HepG2 (cell line): ENCODE measurements around the gene SLC38A2. TPM values are rescaled to one million over a fixed set of nuclear protein-coding genes. Genes with fewer than 3 reads are reported as not detected.

Source experiments
- AHR ChIP-seq: IDR thresholded peaks from 2 replicates; pipeline ENCODE4 v1.6.1; 2018; ENCODE audit warnings: missing genetic modification reagents, missing compliant biosample characterization
- CBFB ChIP-seq: sonication (generic); formaldehyde crosslinking; IDR thresholded peaks from 2 replicates; pipeline ENCODE4 v1.4.0; 2020; ENCODE audit warnings: missing genetic modification reagents
- CHD2 ChIP-seq: IDR thresholded peaks from 2 replicates; pipeline ENCODE4 v1.6.1; 2011; ENCODE audit warnings: low read depth, low read length, improper control_type of control experiment
- ETV5 ChIP-seq: IDR thresholded peaks from 2 replicates; pipeline ENCODE4 v1.6.1; 2018; ENCODE audit warnings: missing biosample characterization, missing genetic modification reagents, inconsistent platforms, borderline replicate concordance
- FOXK1 ChIP-seq: sonication (generic); formaldehyde crosslinking; IDR thresholded peaks from 2 replicates; pipeline ENCODE4 v1.4.0; 2020; ENCODE audit warnings: low read depth, missing genetic modification reagents, borderline replicate concordance
- GTF3A ChIP-seq: sonication (generic); formaldehyde crosslinking; conservative IDR thresholded peaks from 2 replicates; pipeline ENCODE4 v1.4.0; 2020; ENCODE audit warnings: mild to moderate bottlenecking, missing genetic modification reagents
- IRF2 ChIP-seq: IDR thresholded peaks from 2 replicates; pipeline ENCODE4 v1.6.1; 2018; ENCODE audit warnings: missing genetic modification reagents, missing compliant biosample characterization
- IRX3 ChIP-seq: sonication (generic); formaldehyde crosslinking; IDR thresholded peaks from 2 replicates; pipeline ENCODE4 v1.8.1; 2023; ENCODE audit warnings: mild to moderate bottlenecking, low read depth, missing genetic modification reagents, borderline replicate concordance
- MED13 ChIP-seq: sonication (generic); formaldehyde crosslinking; IDR thresholded peaks from 2 replicates; pipeline ENCODE4 v1.5.0; 2020; ENCODE audit warnings: missing genetic modification reagents
- MXI1 ChIP-seq: IDR thresholded peaks from 3 replicates; pipeline ENCODE4 v1.6.1; 2012; ENCODE audit warnings: low read depth, low read length, inconsistent platforms, borderline replicate concordance
- PHF20 ChIP-seq: sonication (generic); formaldehyde crosslinking; IDR thresholded peaks from 2 replicates; pipeline ENCODE4 v1.5.0; 2020; ENCODE audit warnings: mild to moderate bottlenecking, missing genetic modification reagents
- POGZ ChIP-seq: sonication (generic); formaldehyde crosslinking; IDR thresholded peaks from 2 replicates; pipeline ENCODE4 v1.4.0; 2020; ENCODE audit warnings: mild to moderate bottlenecking, missing genetic modification reagents
- PREB ChIP-seq: sonication (generic); formaldehyde crosslinking; IDR thresholded peaks from 2 replicates; pipeline ENCODE4 v1.4.0; 2020; ENCODE audit warnings: missing genetic modification reagents
- SIX1 ChIP-seq: sonication (generic); formaldehyde crosslinking; IDR thresholded peaks from 2 replicates; pipeline ENCODE4 v1.4.0; 2020; ENCODE audit warnings: missing genetic modification reagents, borderline replicate concordance
- SSRP1 ChIP-seq: IDR thresholded peaks from 2 replicates; pipeline ENCODE4 v1.6.1; 2016; ENCODE audit warnings: control low read depth
- TGIF2 ChIP-seq: IDR thresholded peaks from 2 replicates; pipeline ENCODE4 v1.6.1; 2016; ENCODE audit warnings: control low read depth, missing compliant biosample characterization
- ZC3H4 ChIP-seq: sonication (generic); formaldehyde crosslinking; IDR thresholded peaks from 2 replicates; pipeline ENCODE4 v1.4.0; 2020; ENCODE audit warnings: missing genetic modification reagents, borderline replicate concordance
- ZNF230 ChIP-seq: sonication (generic); formaldehyde crosslinking; IDR thresholded peaks from 2 replicates; pipeline ENCODE4 v1.4.0; 2020; ENCODE audit warnings: mild to moderate bottlenecking, missing genetic modification reagents
- ZNF264 ChIP-seq: sonication (generic); formaldehyde crosslinking; IDR thresholded peaks from 2 replicates; pipeline ENCODE4 v1.4.0; 2020; ENCODE audit warnings: missing genetic modification reagents
- ZNF331 ChIP-seq: sonication (generic); formaldehyde crosslinking; IDR thresholded peaks from 2 replicates; pipeline ENCODE4 v1.4.0; 2020; ENCODE audit warnings: missing genetic modification reagents
- ZNF484 ChIP-seq: sonication (generic); formaldehyde crosslinking; IDR thresholded peaks from 2 replicates; pipeline ENCODE4 v1.5.1; 2020; ENCODE audit warnings: mild to moderate bottlenecking, low read depth, missing genetic modification reagents, borderline replicate concordance
- ZNF501 ChIP-seq: sonication (generic); formaldehyde crosslinking; IDR thresholded peaks from 2 replicates; pipeline ENCODE4 v1.5.1; 2020; ENCODE audit warnings: mild to moderate bottlenecking, moderate library complexity, missing genetic modification reagents
- ZNF510 ChIP-seq: sonication (generic); formaldehyde crosslinking; IDR thresholded peaks from 2 replicates; pipeline ENCODE4 v1.4.0; 2020; ENCODE audit warnings: low read depth, mild to moderate bottlenecking, missing genetic modification reagents
- ZNF615 ChIP-seq: sonication (generic); formaldehyde crosslinking; IDR thresholded peaks from 2 replicates; pipeline ENCODE4 v1.5.0; 2020; ENCODE audit warnings: mild to moderate bottlenecking, missing genetic modification reagents, borderline replicate concordance
- polyA plus RNA-seq, 8 experiments: library from polyadenylated mRNA; depleted of rRNA in 3 of 8; stranded (reverse) in 7 of 8; unstranded in 1 of 8; fragments of >200 nt; fragmentation: Illumina TruSeq in 4 of 8; extraction: Trizol in 4 of 8; gene quantifications; 2 replicates each; pipeline versions ENCODE4 v1.2.1 to v1.2.3, GENCODE V29; 2011 to 2016; ENCODE audit warnings: low read depth in 4 of 8, missing spikeins in 1 of 8, mixed read lengths in 1 of 8; ENCODE audit not compliant: insufficient read depth in 1 of 8
- total RNA-seq, 5 experiments: library from RNA; depleted of rRNA; stranded (reverse); fragments of >200 nt; fragmentation: Illumina TruSeq; extraction: Trizol; gene quantifications; 2 replicates each; pipeline ENCODE4 v1.2.3, GENCODE V29; 2016; ENCODE audit warnings: low read depth in 1 of 5
- TF ChIP-seq, protein P1 (sequence below): sonication (generic); formaldehyde crosslinking; conservative IDR thresholded peaks from 2 replicates; pipeline ENCODE4 v1.4.0; 2020; ENCODE audit warnings: missing genetic modification reagents
- TF ChIP-seq, protein P2 (sequence below): sonication (generic); formaldehyde crosslinking; IDR thresholded peaks from 2 replicates; pipeline ENCODE4 v1.8.0; 2022; ENCODE audit warnings: missing genetic modification reagents, mild to moderate bottlenecking, inconsistent platforms, borderline replicate concordance
- TF ChIP-seq, protein P3 (sequence below): sonication (generic); formaldehyde crosslinking; IDR thresholded peaks from 2 replicates; pipeline ENCODE4 v1.8.0; 2022; ENCODE audit warnings: missing genetic modification reagents, mild to moderate bottlenecking, borderline replicate concordance

Gene SLC38A2
- total and polyA plus RNA-seq, 2 of the 13 experiments (the other 11 are each of a cell fraction or from before 2014, with no cell fraction given) = 368 to 880 TPM

DNA sequence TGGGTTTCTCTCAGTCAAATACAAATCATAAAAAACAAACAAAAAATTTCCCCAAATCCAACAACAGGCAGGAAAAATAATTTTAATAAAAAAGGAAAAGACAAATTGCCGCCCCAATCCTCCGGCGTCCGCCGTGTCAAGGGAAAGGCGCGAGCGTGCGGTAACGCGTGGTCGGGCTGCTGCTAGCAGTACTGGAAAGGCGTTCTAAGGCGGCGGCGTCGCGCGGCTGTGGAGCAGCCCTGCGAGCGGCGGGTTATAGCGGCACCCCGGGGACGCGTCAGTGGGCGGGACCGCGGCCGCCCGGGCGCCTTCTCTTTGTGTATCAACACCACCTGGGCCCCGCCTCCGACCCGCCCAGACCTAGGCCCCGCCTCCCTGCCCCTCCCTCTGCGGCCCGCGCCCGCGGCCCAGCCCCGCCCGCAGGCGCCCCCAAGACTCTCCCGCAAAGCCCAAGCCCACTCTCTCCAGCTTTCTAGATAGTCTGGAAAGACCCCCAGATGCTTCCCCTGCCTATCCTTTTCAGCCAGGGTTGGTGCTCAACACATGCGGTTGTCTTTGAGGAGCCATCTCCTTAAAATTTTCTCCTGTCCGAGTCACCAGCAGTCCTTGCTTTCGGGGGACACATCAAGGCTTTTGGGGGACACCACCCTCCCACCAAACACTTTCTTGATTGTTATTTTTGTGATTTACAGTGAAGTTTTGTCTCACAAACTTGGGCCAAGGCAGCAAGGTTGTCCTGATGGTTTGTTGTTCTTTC, at the start of gene SLC38A2 (continued):
- TF ChIP-seq, protein P1, sequence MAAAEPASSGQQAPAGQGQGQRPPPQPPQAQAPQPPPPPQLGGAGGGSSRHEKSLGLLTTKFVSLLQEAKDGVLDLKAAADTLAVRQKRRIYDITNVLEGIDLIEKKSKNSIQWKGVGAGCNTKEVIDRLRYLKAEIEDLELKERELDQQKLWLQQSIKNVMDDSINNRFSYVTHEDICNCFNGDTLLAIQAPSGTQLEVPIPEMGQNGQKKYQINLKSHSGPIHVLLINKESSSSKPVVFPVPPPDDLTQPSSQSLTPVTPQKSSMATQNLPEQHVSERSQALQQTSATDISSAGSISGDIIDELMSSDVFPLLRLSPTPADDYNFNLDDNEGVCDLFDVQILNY = peak; percentile 68; the same call in 1 of the 2 replicates
- TF ChIP-seq TGIF2 (CRISPR knock-in tag) = peak; percentile 91
- TF ChIP-seq ZC3H4 (CRISPR knock-in tag) = peak; percentile 65; the same call in 1 of the 2 replicates
- no peak; the same call in 1 of the 2 replicates for TF ChIP-seq ZNF510 (CRISPR knock-in tag)
- TF ChIP-seq CBFB (CRISPR knock-in tag) = peak; percentile 91
- peak; percentile 95; the same call in 1 of the 2 replicates for TF ChIP-seq MED13
- TF ChIP-seq, protein P2, sequence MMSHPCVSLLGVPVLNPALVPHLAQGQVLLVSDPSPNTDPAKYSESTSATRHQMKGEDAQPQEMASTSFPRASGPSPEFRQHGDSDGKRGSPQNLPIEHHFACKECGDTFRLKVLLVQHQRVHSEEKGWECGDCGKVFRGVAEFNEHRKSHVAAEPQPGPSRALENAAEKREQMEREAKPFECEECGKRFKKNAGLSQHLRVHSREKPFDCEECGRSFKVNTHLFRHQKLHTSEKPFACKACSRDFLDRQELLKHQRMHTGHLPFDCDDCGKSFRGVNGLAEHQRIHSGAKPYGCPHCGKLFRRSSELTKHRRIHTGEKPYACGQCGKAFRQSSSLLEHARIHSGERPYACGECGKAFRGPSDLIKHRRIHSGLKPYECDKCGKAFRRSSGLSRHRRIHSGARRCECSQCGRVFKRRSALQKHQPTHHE (CRISPR knock-in tag) = peak; percentile 91
- TF ChIP-seq MXI1 = peak; percentile 90; the same call in 2 of the 3 replicates
- TF ChIP-seq IRX3 (CRISPR knock-in tag) = no peak; the same call in 1 of the 2 replicates
- peak; percentile 47; the same call in 1 of the 2 replicates for TF ChIP-seq ETV5 (CRISPR knock-in tag)
- TF ChIP-seq ZNF615 (CRISPR knock-in tag) = peak; percentile 4; the same call in 1 of the 2 replicates
- peak; percentile 11; the same call in 1 of the 2 replicates for TF ChIP-seq PHF20
- TF ChIP-seq GTF3A = no peak
- peak; percentile 92 for TF ChIP-seq FOXK1 (CRISPR knock-in tag)
- TF ChIP-seq ZNF230 (CRISPR knock-in tag) = peak; percentile 69; the same call in 1 of the 2 replicates
- peak; percentile 63 for TF ChIP-seq IRF2 (CRISPR knock-in tag)
- TF ChIP-seq POGZ (CRISPR knock-in tag) = peak; percentile 69
- TF ChIP-seq ZNF264 (CRISPR knock-in tag) = peak; percentile 81; the same call in 1 of the 2 replicates
- TF ChIP-seq ZNF484 (CRISPR knock-in tag) = no peak
- peak; percentile 82 for TF ChIP-seq ZNF331 (CRISPR knock-in tag)
- TF ChIP-seq PREB (CRISPR knock-in tag) = no peak
- TF ChIP-seq AHR = no peak
- TF ChIP-seq SIX1 (CRISPR knock-in tag) = peak; percentile 57; the same call in 1 of the 2 replicates
- 0 out of 2 replicates have a peak, but pooled peaks have one; percentile 12 for TF ChIP-seq ZNF501 (CRISPR knock-in tag)
- TF ChIP-seq CHD2 = no peak
- TF ChIP-seq, protein P3, sequence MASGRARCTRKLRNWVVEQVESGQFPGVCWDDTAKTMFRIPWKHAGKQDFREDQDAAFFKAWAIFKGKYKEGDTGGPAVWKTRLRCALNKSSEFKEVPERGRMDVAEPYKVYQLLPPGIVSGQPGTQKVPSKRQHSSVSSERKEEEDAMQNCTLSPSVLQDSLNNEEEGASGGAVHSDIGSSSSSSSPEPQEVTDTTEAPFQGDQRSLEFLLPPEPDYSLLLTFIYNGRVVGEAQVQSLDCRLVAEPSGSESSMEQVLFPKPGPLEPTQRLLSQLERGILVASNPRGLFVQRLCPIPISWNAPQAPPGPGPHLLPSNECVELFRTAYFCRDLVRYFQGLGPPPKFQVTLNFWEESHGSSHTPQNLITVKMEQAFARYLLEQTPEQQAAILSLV (CRISPR knock-in tag) = peak; percentile 66; the same call in 1 of the 2 replicates
- 0 out of 2 replicates have a peak, but pooled peaks have one; percentile 15 for TF ChIP-seq SSRP1 (CRISPR knock-in tag)
